Tibial artery (tissue), 4 donors: ENCODE results near the gene RPL28.

ENCODE experiments used
- DNase-seq, 2 donors: peaks; one replicate each; pipeline ENCODE4 v3.0.0-alpha.2; 2019
- H3K27ac ChIP-seq, 2 donors: fragments of 200-600 bp; sonication (generic) in 1 of 2; 1 replicate in 1 of 2; 2 replicates in 1 of 2; pipeline ENCODE4 v1.5.1; 2018 to 2019; ENCODE audit warnings: mild to moderate bottlenecking in 1 of 2
- H3K27me3 ChIP-seq, 2 donors: fragments of 200-600 bp; sonication (generic) in 1 of 2; one replicate each; pipeline versions ENCODE4 v1.5.1 to v1.6.0; 2016 to 2019
- H3K36me3 ChIP-seq, 3 donors: fragments of 200-600 bp; sonication (generic) in 2 of 3; one replicate each; pipeline ENCODE4 v1.5.1; 2016 to 2019; ENCODE audit warnings: mild to moderate bottlenecking in 2 of 3
- H3K4me1 ChIP-seq, 4 donors: fragments of 200-600 bp; sonication (generic) in 2 of 4; 1 replicate in 3 of 4; 2 replicates in 1 of 4; pipeline ENCODE4 v1.5.1; 2016 to 2019
- H3K4me3 ChIP-seq, 2 donors: fragments of 200-600 bp; sonication (generic) in 1 of 2; 1 replicate in 1 of 2; 2 replicates in 1 of 2; pipeline ENCODE4 v1.5.1; 2018 to 2019; ENCODE audit warnings: mild to moderate bottlenecking in 2 of 2
- H3K9me3 ChIP-seq, 3 donors: fragments of 200-600 bp; sonication (generic) in 1 of 3; one replicate each; pipeline ENCODE4 v1.5.1; 2016 to 2019
- CTCF ChIP-seq, 2 experiments: fragments of 200-600 bp in 1 of 2; fragments of 450-650 bp in 1 of 2; IDR thresholded peaks; one replicate each; pipeline ENCODE4 v1.5.1; 2017 to 2019; ENCODE audit warnings: antibody characterized with exemption in 2 of 2, mild to moderate bottlenecking in 1 of 2, moderate library complexity in 1 of 2
- intact Hi-C: fragments of 100-400 bp; cut with DNase I; formaldehyde crosslinking; loops from one replicate; pipeline ENCODE4 v1.15.0; 2023; ENCODE audit warnings: low total_unique reads

The RPL28 gene

GRCh38 chr19:55362174-55362989 is 23.4 kb upstream of the RPL28 start:
- Histone ChIP-seq H3K4me1 (no peaks in the 10 kb centered on the region), H3K27ac (no peak overlapping the region), H3K27me3 (peaks cover 0 to 56% of the 10 kb centered on the region in 2 donors), H3K9me3 (no peaks in the 10 kb centered on the region), H3K4me3 (no peak overlapping the region), H3K36me3 (no peaks in the 10 kb centered on the region)
- intact Hi-C loops: no loop called here
- no peak for TF ChIP-seq CTCF (IDR thresholded peaks at IDR 0.05)
- DNase-seq: no peak

GRCh38 chr19:55362990-55363716 is 22.6 kb upstream of the RPL28 start, which contains the start of gene GARIN5B:
Gene GARIN5B (minus strand): TSS chr19:55363260. CDS start chr19:55363066, 194 bp downstream.
- Histone ChIP-seq H3K27me3 (peaks cover 0 to 58% of the 10 kb centered on the region in 2 donors), H3K4me3 (no peak within 1 kb of the TSS), H3K36me3 (no peaks in the 10 kb centered on the region), H3K4me1 (no peaks in the 10 kb centered on the region), H3K9me3 (no peaks in the 10 kb centered on the region), H3K27ac (no peak within 1 kb of the TSS)
- DNase-seq: no peak
- intact Hi-C loops: no loop called here
- no peak for TF ChIP-seq CTCF (IDR thresholded peaks at IDR 0.05)

- Histone ChIP-seq H3K4me3 (no peak overlapping the region), H3K9me3 (no peaks in the 10 kb centered on the region), H3K36me3 (no peaks in the 10 kb centered on the region), H3K27me3 (peaks cover 0 to 65% of the 10 kb centered on the region in 2 donors), H3K4me1 (peaks cover 0 to 19% (median 13%) of the 10 kb centered on the region in 4 donors), H3K27ac (no peak overlapping the region)
- intact Hi-C loops: no loop called here
- TF ChIP-seq CTCF (IDR thresholded peaks at IDR 0.05): no peak
- DNase-seq: no peak
Observed at GRCh38 chr19:55365245-55365644, 20.5 kb upstream of the RPL28 start.

- H3K4me1 ChIP-seq: peaks cover 0 to 23% (median 14%) of the 10 kb centered on the region in 4 donors
- H3K27ac ChIP-seq: no peak overlapping the region
- DNase-seq: no peak
- no peak for TF ChIP-seq CTCF (IDR thresholded peaks at IDR 0.05)
- peaks cover 0 to 67% of the 10 kb centered on the region in 2 donors for H3K27me3 ChIP-seq
- intact Hi-C loops: no loop called here
- no peak overlapping the region for H3K4me3 ChIP-seq
- H3K36me3 ChIP-seq: no peaks in the 10 kb centered on the region
- no peaks in the 10 kb centered on the region for H3K9me3 ChIP-seq
Observed at GRCh38 chr19:55365964-55366363, 19.8 kb upstream of the RPL28 start.

GRCh38 chr19:55366790-55367189 is 18.9 kb upstream of the RPL28 start:
- peaks cover 0 to 23% (median 14%) of the 10 kb centered on the region in 4 donors for H3K4me1 ChIP-seq
- no peak for DNase-seq
- no peak for TF ChIP-seq CTCF (IDR thresholded peaks at IDR 0.05)
- H3K27ac ChIP-seq: no peak overlapping the region
- intact Hi-C loops: no loop called here
- H3K27me3 ChIP-seq: peaks cover 0 to 68% of the 10 kb centered on the region in 2 donors
- no peaks in the 10 kb centered on the region for H3K36me3 ChIP-seq
- no peaks in the 10 kb centered on the region for H3K9me3 ChIP-seq
- H3K4me3 ChIP-seq: no peak overlapping the region
